Thyroid gland (tissue), 4 donors: Measurements from ENCODE around the gene SPAG17. TPM values are rescaled to one million over a fixed set of nuclear protein-coding genes. Genes with fewer than 3 reads are reported as not detected.

Experiments used
- DNase-seq, 2 donors: peaks; one replicate each; pipeline ENCODE4 v3.0.0-alpha.2; 2019
- H3K27ac ChIP-seq, 3 donors: fragments of 200-600 bp; sonication (generic); 1 replicate in 2 of 3; 2 replicates in 1 of 3; pipeline ENCODE4 v1.5.1; 2016 to 2019; ENCODE audit warnings: mild to moderate bottlenecking in 1 of 3, moderate library complexity in 1 of 3
- H3K27me3 ChIP-seq: fragments of 200-600 bp; sonication (generic); one replicate; pipeline ENCODE4 v1.5.1; 2019
- H3K36me3 ChIP-seq, 2 donors: fragments of 200-600 bp; sonication (generic); one replicate each; pipeline ENCODE4 v1.5.1; 2016 to 2019
- H3K4me1 ChIP-seq, 2 donors: fragments of 200-600 bp; sonication (generic); one replicate each; pipeline ENCODE4 v1.5.1; 2017 to 2019
- H3K4me3 ChIP-seq, 3 donors: fragments of 200-600 bp; sonication (generic); replicated peaks in 1 of 3; 1 replicate in 2 of 3; 2 replicates in 1 of 3; pipeline ENCODE4 v1.5.1; 2016; ENCODE audit warnings: mild to moderate bottlenecking in 1 of 3
- H3K9me3 ChIP-seq: fragments of 200-600 bp; sonication (generic); one replicate; pipeline ENCODE4 v1.5.1; 2017
- POLR2A ChIP-seq, 2 donors: fragments of 450-650 bp; IDR thresholded peaks; one replicate each; pipeline ENCODE4 v1.6.1; 2017; ENCODE audit warnings: antibody characterized with exemption in 2 of 2, mild to moderate bottlenecking in 2 of 2, moderate library complexity in 1 of 2
- WGBS, 2 donors: methylation state at CpG; one replicate each; pipeline ENCODE4 v1.1.5; 2017; 5-methylcytosine and 5-hydroxymethylcytosine counted together
- intact Hi-C: fragments of 100-400 bp; cut with DNase I; formaldehyde crosslinking; loops from one replicate; pipeline ENCODE4 v1.15.1; 2023
- total RNA-seq, 4 donors: library from RNA; depleted of rRNA; stranded (reverse); fragments of >200 nt; gene quantifications; one replicate each; pipeline ENCODE4 v1.2.3, GENCODE V29; 2016
- TF ChIP-seq, protein P1 (sequence below), 6 experiments: fragments of 200-600 bp in 3 of 6; fragments of 450-650 bp in 3 of 6; sonication (generic) in 3 of 6; IDR thresholded peaks; one replicate each; pipeline ENCODE4 v1.5.1; 2016 to 2019; ENCODE audit warnings: antibody characterized with exemption in 6 of 6, mild to moderate bottlenecking in 2 of 6, inconsistent platforms in 1 of 6, moderate library complexity in 1 of 6

SPAG17 gene
- total RNA-seq, 4 donors from 2014 or later: 0.81 to 14.6 (median 8.5) TPM

DNA sequence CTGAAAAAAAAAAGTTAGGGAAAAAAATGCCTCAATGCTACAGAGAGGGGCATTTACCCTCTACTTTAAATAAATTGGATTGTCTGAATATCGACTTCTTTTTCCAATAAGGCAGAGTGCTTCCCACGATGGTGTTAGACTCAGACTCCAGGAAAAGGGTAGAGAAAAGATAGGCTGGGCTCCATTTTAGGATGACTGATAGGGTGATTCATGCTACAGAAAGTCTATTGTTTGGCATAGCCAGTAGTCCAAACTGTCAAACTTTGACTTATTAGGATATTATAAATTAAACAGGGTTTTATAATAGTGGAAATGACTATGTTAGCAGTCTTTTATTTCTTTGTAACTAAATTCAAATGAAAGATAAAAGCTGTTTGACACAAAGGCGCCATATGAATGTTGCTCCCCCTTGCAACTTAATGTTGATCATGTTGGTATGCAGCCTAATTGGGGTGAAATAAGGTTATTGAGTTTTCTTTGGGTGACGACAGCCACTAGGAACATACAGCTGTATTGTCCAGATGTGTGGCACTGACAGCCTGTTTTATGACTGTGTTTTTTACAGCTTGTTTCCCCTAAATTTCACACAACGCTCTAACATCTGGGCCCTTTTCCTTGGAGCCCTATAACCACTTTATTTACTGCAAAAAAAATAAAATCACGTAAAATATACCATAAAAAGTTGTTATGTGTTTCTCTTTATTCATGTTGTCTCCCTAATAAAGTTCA lies 69.3 kb downstream of the SPAG17 start:
- Histone ChIP-seq H3K9me3 (no peaks in the 10 kb centered on the region), H3K27ac (no peak overlapping the region), H3K36me3 (no peaks in the 10 kb centered on the region), H3K4me3 (no peak overlapping the region), H3K27me3 (no peaks in the 10 kb centered on the region), H3K4me1 (peaks cover 9 to 16% of the 10 kb centered on the region in 2 donors)
- intact Hi-C loops: no loop called here
- TF ChIP-seq POLR2A (IDR thresholded peaks at IDR 0.05): no peak
- TF ChIP-seq, protein P1, sequence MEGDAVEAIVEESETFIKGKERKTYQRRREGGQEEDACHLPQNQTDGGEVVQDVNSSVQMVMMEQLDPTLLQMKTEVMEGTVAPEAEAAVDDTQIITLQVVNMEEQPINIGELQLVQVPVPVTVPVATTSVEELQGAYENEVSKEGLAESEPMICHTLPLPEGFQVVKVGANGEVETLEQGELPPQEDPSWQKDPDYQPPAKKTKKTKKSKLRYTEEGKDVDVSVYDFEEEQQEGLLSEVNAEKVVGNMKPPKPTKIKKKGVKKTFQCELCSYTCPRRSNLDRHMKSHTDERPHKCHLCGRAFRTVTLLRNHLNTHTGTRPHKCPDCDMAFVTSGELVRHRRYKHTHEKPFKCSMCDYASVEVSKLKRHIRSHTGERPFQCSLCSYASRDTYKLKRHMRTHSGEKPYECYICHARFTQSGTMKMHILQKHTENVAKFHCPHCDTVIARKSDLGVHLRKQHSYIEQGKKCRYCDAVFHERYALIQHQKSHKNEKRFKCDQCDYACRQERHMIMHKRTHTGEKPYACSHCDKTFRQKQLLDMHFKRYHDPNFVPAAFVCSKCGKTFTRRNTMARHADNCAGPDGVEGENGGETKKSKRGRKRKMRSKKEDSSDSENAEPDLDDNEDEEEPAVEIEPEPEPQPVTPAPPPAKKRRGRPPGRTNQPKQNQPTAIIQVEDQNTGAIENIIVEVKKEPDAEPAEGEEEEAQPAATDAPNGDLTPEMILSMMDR (IDR thresholded peaks at IDR 0.05): no peak
- DNase-seq: no peak
- WGBS, 2 donors: 83 to 85% methylated on average over 6 of the region's 6 CpGs

DNA sequence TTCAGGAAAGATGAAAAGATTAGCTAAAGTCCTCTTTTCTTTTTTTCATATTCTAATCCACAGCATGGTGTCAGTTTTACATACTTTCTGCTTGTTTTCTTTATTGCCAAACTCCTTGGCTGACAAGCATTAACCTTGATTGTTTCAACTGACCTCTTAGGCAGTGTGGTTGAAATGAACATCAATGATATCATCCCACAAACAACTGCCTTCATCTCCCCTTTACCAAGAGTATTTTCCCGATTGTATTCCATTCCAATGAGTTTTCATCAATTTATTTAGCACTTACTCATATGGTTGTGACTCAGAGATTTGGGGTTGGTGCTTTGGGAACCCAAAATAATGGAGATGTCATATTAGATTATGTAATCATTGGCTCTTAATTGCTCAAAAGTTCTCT lies 71.8 kb downstream of the SPAG17 start:
- Histone ChIP-seq H3K9me3 (no peaks in the 10 kb centered on the region), H3K4me3 (no peak overlapping the region), H3K27me3 (no peaks in the 10 kb centered on the region), H3K4me1 (peaks cover 2 to 8% of the 10 kb centered on the region in 2 donors), H3K36me3 (no peaks in the 10 kb centered on the region), H3K27ac (no peak overlapping the region)
- intact Hi-C loops: no loop called here
- 60 to 70% methylated on average over 1 of the region's 1 CpG for WGBS, 2 donors
- no peak for DNase-seq
- no peak for TF ChIP-seq POLR2A (IDR thresholded peaks at IDR 0.05)
- TF ChIP-seq, protein P1 (IDR thresholded peaks at IDR 0.05): no peak

DNA sequence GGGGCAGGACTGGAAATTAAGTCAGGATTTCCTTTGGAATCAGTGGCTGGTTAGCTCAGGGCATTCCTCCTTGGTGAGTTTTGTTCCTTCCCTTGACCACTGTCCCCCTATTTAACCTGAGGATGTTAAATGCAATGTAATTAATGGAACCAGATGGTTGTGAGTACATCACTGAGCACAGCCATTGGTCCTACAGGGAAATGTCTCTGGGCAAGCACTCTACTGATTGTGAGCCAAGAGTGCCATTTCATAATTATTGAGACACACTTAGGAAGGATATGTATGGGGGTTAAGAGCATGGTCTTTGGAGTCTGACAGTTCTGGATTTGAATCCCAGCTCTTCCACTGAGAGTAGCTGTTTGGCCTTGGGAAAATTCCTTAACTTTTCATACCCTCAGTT lies 74.4 kb downstream of the SPAG17 start:
- no peak for TF ChIP-seq POLR2A (IDR thresholded peaks at IDR 0.05)
- TF ChIP-seq, protein P1 (IDR thresholded peaks at IDR 0.05): no peak
- Histone ChIP-seq H3K27ac (no peak overlapping the region), H3K36me3 (no peaks in the 10 kb centered on the region), H3K27me3 (no peaks in the 10 kb centered on the region), H3K4me1 (peaks cover 0 to 5% of the 10 kb centered on the region in 2 donors), H3K9me3 (no peaks in the 10 kb centered on the region), H3K4me3 (no peak overlapping the region)
- intact Hi-C loops: no loop called here
- no peak for DNase-seq

DNA sequence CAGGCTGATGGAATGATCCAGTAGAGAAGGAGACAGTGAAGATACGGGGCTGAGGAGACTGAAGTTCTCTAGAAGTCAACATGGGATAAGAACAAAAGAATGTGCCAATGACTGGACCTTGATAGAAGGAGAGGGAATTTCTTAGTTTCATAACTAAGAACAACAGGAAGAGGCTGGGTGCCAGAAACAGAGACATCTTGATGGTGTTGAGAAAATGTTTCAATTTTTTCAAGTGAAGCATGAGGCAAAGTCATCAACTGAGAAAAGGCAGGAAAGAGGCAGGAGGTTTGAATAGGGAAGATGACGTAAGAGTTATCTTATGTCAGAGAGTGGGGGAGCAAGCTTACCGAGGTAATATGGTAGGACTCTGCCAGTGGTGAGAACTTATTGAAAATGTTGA lies 80.1 kb downstream of the SPAG17 start:
- Histone ChIP-seq H3K36me3 (no peaks in the 10 kb centered on the region), H3K4me1 (no peaks in the 10 kb centered on the region), H3K27ac (no peak overlapping the region), H3K27me3 (no peaks in the 10 kb centered on the region), H3K4me3 (no peak overlapping the region), H3K9me3 (no peaks in the 10 kb centered on the region)
- TF ChIP-seq POLR2A (IDR thresholded peaks at IDR 0.05): no peak
- TF ChIP-seq, protein P1 (IDR thresholded peaks at IDR 0.05): no peak
- intact Hi-C loops: no loop called here
- WGBS, 2 donors: 88 to 92% methylated on average over 3 of the region's 3 CpGs
- no peak for DNase-seq

DNA sequence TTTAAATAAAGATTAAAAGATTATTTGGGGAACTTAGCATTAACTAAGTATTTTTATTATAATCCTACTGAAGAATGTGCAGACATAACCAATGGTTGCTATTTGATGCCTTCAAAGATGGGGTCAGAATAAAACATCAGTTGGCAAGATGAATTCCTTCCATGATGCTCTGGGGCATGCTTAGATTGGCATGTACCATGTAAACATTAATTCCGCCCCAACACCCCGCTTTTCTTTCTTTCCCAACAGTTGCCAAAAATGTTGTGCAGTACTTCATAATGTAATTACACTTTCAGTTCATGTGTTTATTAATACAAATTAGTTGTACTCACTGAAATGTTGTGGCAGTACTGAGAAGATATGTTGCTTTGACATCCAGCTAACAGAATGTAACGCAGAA lies 82.6 kb downstream of the SPAG17 start:
- TF ChIP-seq, protein P1 (IDR thresholded peaks at IDR 0.05): no peak
- TF ChIP-seq POLR2A (IDR thresholded peaks at IDR 0.05): no peak
- 87 to 93% methylated on average over 3 of the region's 3 CpGs for WGBS, 2 donors
- Histone ChIP-seq H3K36me3 (no peaks in the 10 kb centered on the region), H3K9me3 (no peaks in the 10 kb centered on the region), H3K27ac (no peak overlapping the region), H3K4me1 (no peaks in the 10 kb centered on the region), H3K27me3 (no peaks in the 10 kb centered on the region), H3K4me3 (no peak overlapping the region)
- no peak for DNase-seq
- intact Hi-C loops: no loop called here
